Ectodermal cell (in vitro differentiated cells): ENCODE measurements around the gene M1AP.

Experiments used
- H3K27ac ChIP-seq: 2 replicates; pipeline ENCODE4 v1.7.0; 2013; ENCODE audit warnings: mild to moderate bottlenecking, low read depth, low read length; ENCODE audit not compliant: insufficient read depth, poor library complexity, severe bottlenecking
- H3K27me3 ChIP-seq: 2 replicates; pipeline ENCODE4 v1.7.0; 2013; ENCODE audit warnings: mild to moderate bottlenecking, low read length; ENCODE audit not compliant: insufficient read depth, control insufficient read depth, poor library complexity, severe bottlenecking
- H3K36me3 ChIP-seq: one replicate; pipeline ENCODE4 v1.7.0; 2013; ENCODE audit warnings: low read length; ENCODE audit not compliant: control insufficient read depth, insufficient read depth
- H3K4me1 ChIP-seq: one replicate; pipeline ENCODE4 v1.7.0; 2013; ENCODE audit warnings: low read length; ENCODE audit not compliant: control insufficient read depth, insufficient read depth
- H3K4me3 ChIP-seq: 2 replicates; pipeline ENCODE4 v1.7.0; 2013; ENCODE audit warnings: low read depth, low read length, control low read depth; ENCODE audit not compliant: insufficient read depth
- H3K9me3 ChIP-seq: 2 replicates; pipeline ENCODE4 v1.7.0; 2013; ENCODE audit warnings: mild to moderate bottlenecking, low read length, moderate library complexity; ENCODE audit not compliant: control insufficient read depth
- WGBS, 2 experiments: methylation state at CpG; one replicate each; pipeline ENCODE4 v1.1.7; 2013; ENCODE audit warnings: missing lambda C conversion rate in 2 of 2; 5-methylcytosine and 5-hydroxymethylcytosine counted together

The M1AP gene

GRCh38 chr2:74625658-74626425 lies 22.3 kb downstream of the M1AP start:
- no peak overlapping the region for H3K4me3 ChIP-seq
- no peaks in the 10 kb centered on the region for H3K9me3 ChIP-seq
- H3K4me1 ChIP-seq = no peaks in the 10 kb centered on the region
- H3K27ac ChIP-seq = no peak overlapping the region
- WGBS, 2 experiments = 81 to 86% methylated on average over 4 to 5 of the region's 5 CpGs
- no peaks in the 10 kb centered on the region for H3K27me3 ChIP-seq
- H3K36me3 ChIP-seq = no peaks in the 10 kb centered on the region

- WGBS, 2 experiments = 92 to 95% methylated on average over 12 of the region's 12 CpGs
- Histone ChIP-seq H3K4me3 (no peak overlapping the region), H3K4me1 (no peaks in the 10 kb centered on the region), H3K27me3 (no peaks in the 10 kb centered on the region), H3K9me3 (no peaks in the 10 kb centered on the region), H3K36me3 (no peaks in the 10 kb centered on the region), H3K27ac (no peak overlapping the region)
Observed at GRCh38 chr2:74620671-74621070, 27.5 kb downstream of the M1AP start.

- Histone ChIP-seq H3K4me3 (no peak overlapping the region), H3K4me1 (no peaks in the 10 kb centered on the region), H3K9me3 (no peaks in the 10 kb centered on the region), H3K27ac (no peak overlapping the region), H3K36me3 (no peaks in the 10 kb centered on the region), H3K27me3 (no peaks in the 10 kb centered on the region)
- WGBS, 2 experiments = 97 to 98% methylated on average over 3 to 4 of the region's 5 CpGs
Observed at GRCh38 chr2:74619651-74620297, 28.4 kb downstream of the M1AP start.

GRCh38 chr2:74618410-74619083 lies 29.6 kb downstream of the M1AP start:
- no peaks in the 10 kb centered on the region for H3K27me3 ChIP-seq
- H3K36me3 ChIP-seq = no peaks in the 10 kb centered on the region
- H3K4me3 ChIP-seq = no peak overlapping the region
- no peaks in the 10 kb centered on the region for H3K9me3 ChIP-seq
- H3K4me1 ChIP-seq = no peaks in the 10 kb centered on the region
- WGBS, 2 experiments = 90% methylated on average over 6 of the region's 6 CpGs
- H3K27ac ChIP-seq = no peak overlapping the region

GRCh38 chr2:74617122-74617521 lies 31.0 kb downstream of the M1AP start:
- Histone ChIP-seq H3K4me3 (no peak overlapping the region), H3K36me3 (no peaks in the 10 kb centered on the region), H3K9me3 (no peaks in the 10 kb centered on the region), H3K4me1 (no peaks in the 10 kb centered on the region), H3K27ac (no peak overlapping the region), H3K27me3 (no peaks in the 10 kb centered on the region)
- 91 to 100% methylated on average over 2 to 3 of the region's 3 CpGs for WGBS, 2 experiments

- no peaks in the 10 kb centered on the region for H3K4me1 ChIP-seq
- H3K4me3 ChIP-seq = no peak overlapping the region
- no peaks in the 10 kb centered on the region for H3K36me3 ChIP-seq
- H3K27ac ChIP-seq = no peak overlapping the region
- no peaks in the 10 kb centered on the region for H3K27me3 ChIP-seq
- no peaks in the 10 kb centered on the region for H3K9me3 ChIP-seq
- WGBS, 2 experiments = 83 to 87% methylated on average over 4 to 5 of the region's 5 CpGs
Observed at GRCh38 chr2:74606927-74607326, 41.2 kb downstream of the M1AP start.

GRCh38 chr2:74603282-74604000 lies 44.7 kb downstream of the M1AP start:
- no peaks in the 10 kb centered on the region for H3K4me1 ChIP-seq
- no peaks in the 10 kb centered on the region for H3K9me3 ChIP-seq
- H3K27me3 ChIP-seq = no peaks in the 10 kb centered on the region
- H3K36me3 ChIP-seq = no peaks in the 10 kb centered on the region
- WGBS, 2 experiments = 88 to 93% methylated on average over 7 of the region's 7 CpGs
- no peak overlapping the region for H3K27ac ChIP-seq
- no peak overlapping the region for H3K4me3 ChIP-seq

GRCh38 chr2:74602586-74603281 lies 45.4 kb downstream of the M1AP start:
- Histone ChIP-seq H3K9me3 (no peaks in the 10 kb centered on the region), H3K4me1 (no peaks in the 10 kb centered on the region), H3K36me3 (no peaks in the 10 kb centered on the region), H3K4me3 (no peak overlapping the region), H3K27me3 (no peaks in the 10 kb centered on the region), H3K27ac (no peak overlapping the region)
- WGBS, 2 experiments = 67 to 86% methylated on average over 1 of the region's 1 CpG

- Histone ChIP-seq H3K36me3 (no peaks in the 10 kb centered on the region), H3K27me3 (no peaks in the 10 kb centered on the region), H3K4me3 (no peak overlapping the region), H3K4me1 (no peaks in the 10 kb centered on the region), H3K27ac (no peak overlapping the region), H3K9me3 (no peaks in the 10 kb centered on the region)
- WGBS, 2 experiments = 77 to 85% methylated on average over 3 of the region's 3 CpGs
Observed at GRCh38 chr2:74599676-74600075, 48.5 kb downstream of the M1AP start.
